ENCODE results near the gene EYA3.

EYA3 gene

GRCh38 chr1:27935721-27936120, 152.7 kb downstream of the EYA3 start:
- DNase-seq, result no peak

- no peak for DNase-seq
Measured at GRCh38 chr1:27934818-27935549, 153.4 kb downstream of the EYA3 start, which contains the start of gene SMPDL3B. Gene SMPDL3B, plus strand, starts transcription at chr1:27935000. Its CDS starts 184 bp downstream, at chr1:27935184.

DNA sequence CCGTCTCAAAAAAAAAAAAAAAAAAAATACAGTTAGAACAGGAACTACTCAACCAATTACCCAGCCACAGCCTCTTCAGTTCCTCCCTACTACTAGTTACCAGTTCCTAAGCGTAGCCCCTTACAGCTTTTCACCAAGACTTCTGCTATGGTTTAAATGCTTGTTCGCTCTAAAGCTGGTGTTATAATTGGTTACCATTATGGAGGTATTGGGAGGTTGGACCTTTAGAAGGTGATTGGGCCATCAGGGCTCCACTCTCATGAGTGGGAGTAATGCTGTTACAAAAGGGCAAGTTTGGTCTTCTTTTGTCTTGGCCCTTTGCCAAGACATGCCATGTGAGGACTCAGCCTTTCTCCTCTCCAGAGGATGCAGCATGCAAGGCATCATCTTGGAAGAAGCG, 156.7 kb downstream of the EYA3 start:
- no peak for DNase-seq

DNA sequence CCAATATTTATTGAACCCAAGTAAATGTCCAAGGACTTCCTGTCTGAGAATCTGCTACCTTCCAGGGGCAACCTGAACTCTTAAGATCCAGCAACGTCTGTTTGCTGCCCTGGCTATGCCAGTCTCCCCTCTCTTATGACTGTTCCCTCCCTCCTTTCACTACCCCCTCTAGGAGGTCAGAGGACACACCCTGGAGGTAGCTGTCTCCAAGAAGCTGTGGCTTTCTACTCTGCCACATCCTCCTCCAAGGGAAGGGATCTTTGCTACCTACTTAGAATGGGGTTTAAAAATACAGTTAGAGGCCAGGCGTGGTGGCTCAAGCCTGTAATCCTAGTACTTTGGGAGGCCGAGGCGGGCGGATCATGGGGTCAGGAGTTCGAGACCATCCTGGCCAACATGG, 157.2 kb downstream of the EYA3 start:
- no peak for DNase-seq

DNA sequence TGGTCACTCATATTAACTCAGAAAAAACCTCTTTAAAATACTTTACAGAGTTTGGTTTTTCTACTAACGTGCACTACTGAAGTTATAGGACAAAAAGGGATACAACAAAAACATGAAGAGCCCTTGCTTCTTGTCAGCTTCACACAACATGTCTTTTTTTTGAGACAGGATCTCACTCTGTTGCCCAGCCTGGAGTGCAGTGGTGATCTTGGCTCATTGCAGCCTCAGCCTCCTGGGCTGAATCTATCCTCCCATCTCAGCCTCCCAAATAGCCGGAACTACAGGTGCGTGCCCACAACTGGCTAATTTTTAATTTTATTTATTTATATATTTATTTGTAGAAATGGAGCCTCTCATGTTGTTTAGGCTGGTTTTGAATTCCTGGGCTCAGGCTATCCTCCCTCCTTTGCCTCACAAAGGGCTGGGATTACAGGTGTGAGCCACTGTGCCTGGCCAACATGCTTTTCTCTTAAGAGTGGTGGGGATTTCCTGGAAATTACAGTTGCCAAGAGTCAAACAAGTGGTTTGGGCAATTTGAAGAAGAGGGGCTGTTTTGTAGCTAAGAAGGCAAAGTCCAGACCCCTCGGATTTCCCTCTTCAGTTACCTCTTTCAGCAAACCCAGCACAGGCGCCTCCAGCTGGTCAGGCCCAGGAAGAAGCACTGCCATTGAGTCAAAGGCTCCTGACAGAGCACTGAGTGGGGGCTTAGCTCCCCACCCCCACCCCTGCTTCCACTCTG, 160.0 kb downstream of the EYA3 start:
- no peak for DNase-seq

GRCh38 chr1:27922272-27922671, 166.1 kb downstream of the EYA3 start:
- no peak for DNase-seq

Measured in stimulated activated CD4-positive, alpha-beta T cell treated with anti-CD3 and anti-CD28 coated beads, Interleukin-2, amount 100 ng/mL, for 48 hours (primary cell).